MCF 10A (cell line): ENCODE results near the gene SIVA1. TPM values are rescaled to one million over a fixed set of nuclear protein-coding genes. Genes with fewer than 3 reads are reported as not detected.
"Not testable (repeated sequence)": the region's sequence is repeated elsewhere in the genome, so short reads cannot be mapped to it uniquely, and the experiment has no call there.

Experiments
- BruUV-seq: library from RNA; stranded (reverse); fragments of 400-500 nt; replicated peaks from 2 replicates; lab custom pipeline; 2021; lab: Mats Ljungman, UMichigan
- CTCF ChIA-PET: fragments of 300-600 bp; sonication (Branson Sonifier 250); formaldehyde crosslinking; extraction: SDS; loops from one replicate; lab custom pipeline; 2021; ENCODE audit warnings: antibody characterized with exemption, inconsistent platforms; lab: Yijun Ruan, JAX
- POLR2A ChIA-PET: fragments of 300-600, 350-650 bp; sonication (Branson Sonifier 250); formaldehyde crosslinking; extraction: SDS; loops from one replicate; lab custom pipeline; 2020; ENCODE audit warnings: antibody characterized with exemption, inconsistent platforms; lab: Yijun Ruan, JAX
- DNase-seq: peaks from one replicate; pipeline ENCODE4 v3.0.0-alpha.2; 2018; ENCODE audit not compliant: unreplicated experiment
- H3K27ac Mint-ChIP-seq: one replicate; pipeline ENCODE4 v1.8.0; 2022; ENCODE audit warnings: mild to moderate bottlenecking, low read depth, mixed read lengths; ENCODE audit not compliant: unreplicated experiment
- H3K27me3 Mint-ChIP-seq: one replicate; pipeline ENCODE4 v1.8.0; 2022; ENCODE audit warnings: mixed read lengths; ENCODE audit not compliant: insufficient read depth, unreplicated experiment
- H3K36me3 Mint-ChIP-seq: one replicate; pipeline ENCODE4 v1.8.0; 2022; ENCODE audit warnings: mild to moderate bottlenecking, moderate library complexity, mixed read lengths; ENCODE audit not compliant: insufficient read depth, unreplicated experiment
- H3K4me1 Mint-ChIP-seq: one replicate; pipeline ENCODE4 v1.8.0; 2022; ENCODE audit warnings: mixed read lengths; ENCODE audit not compliant: insufficient read depth, unreplicated experiment
- H3K4me3 Mint-ChIP-seq: one replicate; pipeline ENCODE4 v1.8.0; 2022; ENCODE audit warnings: mild to moderate bottlenecking, moderate library complexity, mixed read lengths; ENCODE audit not compliant: unreplicated experiment
- H3K9me3 Mint-ChIP-seq: one replicate; pipeline ENCODE4 v1.8.0; 2022; ENCODE audit warnings: mixed read lengths; ENCODE audit not compliant: unreplicated experiment
- intact Hi-C: fragments of 100-400 bp; cut with micrococcal nuclease; formaldehyde crosslinking; loops from 2 replicates; pipeline ENCODE4 v1.14.1; 2022
- total RNA-seq: library from RNA; stranded (reverse); gene quantifications from 2 replicates; pipeline ENCODE4 v1.2.3, GENCODE V29; 2022
- TF ChIP-seq, protein P1 (sequence below): fragments of 200-600 bp; IDR thresholded peaks from one replicate; pipeline ENCODE4 v1.8.0; 2022; ENCODE audit warnings: antibody characterized with exemption, mild to moderate bottlenecking; ENCODE audit not compliant: unreplicated experiment

The SIVA1 gene
- total RNA-seq, 1 experiment from 2014 or later: 63.3 TPM

DNA sequence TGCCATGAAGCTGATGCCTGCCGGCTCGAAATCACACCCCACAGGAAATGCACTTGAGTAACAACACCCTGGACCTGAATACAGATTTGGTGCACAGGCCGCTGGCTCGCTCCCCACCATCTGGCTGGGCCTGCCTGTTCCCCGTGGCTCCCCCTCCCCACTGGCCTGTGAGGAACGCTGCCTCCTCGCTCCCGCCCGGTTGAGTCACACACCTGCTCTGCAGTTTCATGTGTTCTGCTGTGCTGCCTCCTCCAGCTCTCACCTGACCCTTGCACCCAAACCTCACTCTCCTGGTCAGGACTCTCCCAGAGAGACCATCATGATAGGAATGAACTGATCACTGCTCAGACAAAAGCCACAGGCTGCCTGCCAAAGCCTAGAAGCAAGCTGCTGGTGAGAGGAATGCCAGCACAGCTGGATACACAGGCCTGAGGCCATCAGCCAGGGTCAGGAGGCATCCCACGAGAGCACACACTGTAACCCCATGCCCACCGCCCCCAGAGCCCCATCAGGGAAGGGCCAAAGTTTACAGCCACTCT, 3.8 kb upstream of the SIVA1 start:
- no TSS peak for BruUV-seq
- ChIA-PET POLR2A (interaction anchor here (1.0 to 5.5 kb wide), 7 partner anchors 12 to 224 kb away, joined by 3 to 35 read pairs (median 5); partner anchors contain the start of gene ADSS1), CTCF (interaction anchor here (0.6 to 6.9 kb wide), 12 partner anchors 8 to 1409 kb away, joined by 3 to 85 read pairs (median 4); partner anchors contain the start of gene ADSS1)
- Mint-ChIP-seq H3K27ac (peak overlapping the region; percentile 52), H3K36me3 (no peaks in the 10 kb centered on the region), H3K27me3 (no peaks in the 10 kb centered on the region), H3K4me3 (no peak overlapping the region), H3K9me3 (no peaks in the 10 kb centered on the region), H3K4me1 (peaks cover 32% of the 10 kb centered on the region)
- peak; percentile 73 for DNase-seq
- TF ChIP-seq, protein P1, sequence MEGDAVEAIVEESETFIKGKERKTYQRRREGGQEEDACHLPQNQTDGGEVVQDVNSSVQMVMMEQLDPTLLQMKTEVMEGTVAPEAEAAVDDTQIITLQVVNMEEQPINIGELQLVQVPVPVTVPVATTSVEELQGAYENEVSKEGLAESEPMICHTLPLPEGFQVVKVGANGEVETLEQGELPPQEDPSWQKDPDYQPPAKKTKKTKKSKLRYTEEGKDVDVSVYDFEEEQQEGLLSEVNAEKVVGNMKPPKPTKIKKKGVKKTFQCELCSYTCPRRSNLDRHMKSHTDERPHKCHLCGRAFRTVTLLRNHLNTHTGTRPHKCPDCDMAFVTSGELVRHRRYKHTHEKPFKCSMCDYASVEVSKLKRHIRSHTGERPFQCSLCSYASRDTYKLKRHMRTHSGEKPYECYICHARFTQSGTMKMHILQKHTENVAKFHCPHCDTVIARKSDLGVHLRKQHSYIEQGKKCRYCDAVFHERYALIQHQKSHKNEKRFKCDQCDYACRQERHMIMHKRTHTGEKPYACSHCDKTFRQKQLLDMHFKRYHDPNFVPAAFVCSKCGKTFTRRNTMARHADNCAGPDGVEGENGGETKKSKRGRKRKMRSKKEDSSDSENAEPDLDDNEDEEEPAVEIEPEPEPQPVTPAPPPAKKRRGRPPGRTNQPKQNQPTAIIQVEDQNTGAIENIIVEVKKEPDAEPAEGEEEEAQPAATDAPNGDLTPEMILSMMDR: no peak
- intact Hi-C loops: loop anchor here (1.0 kb wide), 1 partner anchor 26 kb away; no protein-coding TSS in a partner anchor

DNA sequence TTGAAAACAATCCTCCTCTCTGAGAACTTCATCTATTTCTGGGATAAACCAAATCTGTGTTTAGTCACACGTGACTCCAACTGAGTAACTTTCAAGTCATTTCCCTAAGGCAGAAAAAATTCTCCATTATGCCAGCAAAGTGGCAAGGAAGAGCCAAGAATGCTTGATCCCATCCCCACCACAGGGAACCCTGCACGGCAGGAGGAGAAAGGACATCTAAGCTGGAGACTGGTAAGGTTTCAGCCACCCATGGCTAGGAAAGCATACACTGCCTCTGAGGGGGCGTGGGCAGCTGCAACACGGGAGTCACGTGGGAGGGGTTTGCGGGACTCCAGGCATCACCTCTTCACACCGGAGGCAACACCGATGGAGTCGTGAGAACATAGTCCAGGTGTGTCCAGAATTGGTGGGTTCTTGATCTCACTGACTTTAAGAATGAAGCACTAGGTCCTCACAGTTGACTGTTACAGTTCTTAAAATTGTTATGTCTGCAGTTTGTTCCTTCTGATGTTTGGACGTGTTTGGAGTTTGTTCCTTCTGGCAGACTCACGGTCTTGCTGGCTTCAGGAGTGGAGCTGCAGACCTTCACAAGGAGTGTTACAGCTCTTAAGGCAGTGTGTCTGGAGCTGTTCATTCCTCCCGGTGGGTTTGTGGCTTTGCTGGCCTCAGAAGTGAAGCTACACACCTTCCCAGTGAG, 2.7 kb upstream of the SIVA1 start:
- BruUV-seq: no TSS peak
- ChIA-PET POLR2A (interaction anchor here (0.9 to 5.5 kb wide), 7 partner anchors 13 to 550 kb away, joined by 3 to 35 read pairs (median 4); partner anchors contain the start of genes ADSS1, AKT1 and BRF1), CTCF (interaction anchor here (0.6 to 6.9 kb wide), 9 partner anchors 11 to 77 kb away, joined by 3 to 85 read pairs (median 5); partner anchors contain the start of gene ADSS1)
- TF ChIP-seq, protein P1: no peak
- no peak for DNase-seq
- Mint-ChIP-seq H3K4me1 (peaks cover 35% of the 10 kb centered on the region), H3K4me3 (no peak overlapping the region), H3K27ac (no peak overlapping the region), H3K27me3 (no peaks in the 10 kb centered on the region), H3K36me3 (no peaks in the 10 kb centered on the region), H3K9me3 (no peaks in the 10 kb centered on the region)
- intact Hi-C loops: no loop called here

DNA sequence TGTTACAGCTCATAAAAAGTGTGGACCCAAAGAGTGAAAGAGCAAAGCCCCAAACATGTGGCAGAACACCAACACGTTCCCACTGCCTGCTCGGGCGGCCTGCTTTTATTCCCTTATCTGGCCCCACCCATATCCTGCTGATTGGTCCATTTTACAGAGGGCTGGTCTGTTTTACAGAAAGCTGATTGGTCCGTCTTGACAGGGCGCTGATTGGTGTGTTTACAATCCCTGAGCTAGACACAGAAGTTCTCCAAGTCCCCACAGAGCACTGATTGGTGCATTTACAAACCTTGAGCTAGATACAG, 2.2 kb upstream of the SIVA1 start:
- BruUV-seq, H3K9me3 Mint-ChIP-seq, H3K27ac Mint-ChIP-seq, H3K36me3 Mint-ChIP-seq, intact Hi-C loops, DNase-seq, H3K27me3 Mint-ChIP-seq, H3K4me3 Mint-ChIP-seq: not testable (repeated sequence)
- CTCF ChIA-PET: interaction anchor here (0.6 to 6.9 kb wide), 6 partner anchors 11 to 76 kb away, joined by 3 to 85 read pairs (median 6); partner anchors contain the start of gene ADSS1
- H3K4me1 Mint-ChIP-seq: peaks cover 35% of the 10 kb centered on the region
- POLR2A ChIA-PET: interaction anchor here (0.9 to 5.5 kb wide), 6 partner anchors 14 to 550 kb away, joined by 3 to 35 read pairs (median 4); partner anchors contain the start of genes ADSS1, AKT1 and BRF1

DNA sequence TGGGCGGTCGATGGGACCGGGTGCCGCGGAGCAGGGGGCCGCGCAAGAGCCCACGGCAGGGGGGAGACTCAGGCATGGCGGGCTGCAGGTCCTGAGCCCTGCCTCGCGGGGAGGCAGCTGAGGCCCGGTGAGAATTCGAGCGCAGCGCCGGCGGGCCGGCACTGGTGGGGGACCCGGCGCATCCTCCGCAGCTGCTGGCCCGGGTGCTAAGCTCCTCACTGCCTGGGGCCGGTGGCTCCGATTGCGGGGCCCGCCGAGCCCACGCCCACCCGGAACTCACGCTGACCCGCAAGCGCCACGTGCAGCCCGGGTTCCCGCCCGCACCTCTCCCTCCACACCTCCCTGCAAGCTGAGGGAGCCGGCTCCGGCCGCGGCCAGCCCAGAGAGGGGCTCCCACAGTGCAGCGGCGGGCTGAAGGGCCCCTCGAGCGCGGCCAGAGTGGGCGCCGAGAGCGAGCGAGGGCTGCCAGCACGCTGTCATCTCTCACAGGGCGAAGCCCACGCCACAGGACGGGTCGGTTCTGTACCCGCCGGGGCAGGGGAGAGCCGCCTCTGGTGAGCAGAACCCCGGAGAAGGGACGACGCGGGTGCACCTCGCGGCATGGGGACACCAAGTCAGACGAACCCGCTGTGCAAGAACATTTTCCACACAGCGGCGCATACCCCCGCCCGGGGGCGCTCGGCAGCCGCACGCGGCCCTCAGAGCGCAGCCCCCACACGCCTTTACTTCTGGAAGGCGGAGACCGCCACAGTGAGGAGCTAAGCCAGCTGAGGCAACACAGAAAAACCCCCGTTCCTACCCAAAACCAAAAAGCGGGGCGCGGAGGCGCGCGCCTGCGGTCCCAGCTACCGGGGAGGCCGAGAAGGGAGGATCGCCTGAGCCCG, 1.2 kb upstream of the SIVA1 start:
- Mint-ChIP-seq H3K27me3 (no peaks in the 10 kb centered on the region), H3K4me1 (peaks cover 31% of the 10 kb centered on the region), H3K36me3 (peaks cover 9% of the 10 kb centered on the region), H3K4me3 (peak overlapping the region; percentile 92), H3K27ac (peak overlapping the region; percentile 92), H3K9me3 (no peaks in the 10 kb centered on the region)
- BruUV-seq: no TSS peak
- ChIA-PET CTCF (interaction anchor here (0.6 to 6.9 kb wide), 5 partner anchors 16 to 107 kb away, joined by 4 to 85 read pairs (median 5); partner anchors contain the start of gene ADSS1), POLR2A (interaction anchor here (0.6 to 3.4 kb wide), 17 partner anchors 13 to 217 kb away, joined by 3 to 19 read pairs (median 4); partner anchors contain the start of genes ADSS1 and AKT1)
- intact Hi-C loops: loop anchor here (2.0 kb wide), 1 partner anchor 19 kb away; no protein-coding TSS in a partner anchor
- DNase-seq: no peak
- TF ChIP-seq, protein P1: no peak
